Measurements from ENCODE around the gene TEX53.

Gene TEX53

GRCh38 chr9:114680259-114681001 is 22.8 kb upstream of the TEX53 start:
- no peak for DNase-seq (ENCODE audit: low spot score)

DNA sequence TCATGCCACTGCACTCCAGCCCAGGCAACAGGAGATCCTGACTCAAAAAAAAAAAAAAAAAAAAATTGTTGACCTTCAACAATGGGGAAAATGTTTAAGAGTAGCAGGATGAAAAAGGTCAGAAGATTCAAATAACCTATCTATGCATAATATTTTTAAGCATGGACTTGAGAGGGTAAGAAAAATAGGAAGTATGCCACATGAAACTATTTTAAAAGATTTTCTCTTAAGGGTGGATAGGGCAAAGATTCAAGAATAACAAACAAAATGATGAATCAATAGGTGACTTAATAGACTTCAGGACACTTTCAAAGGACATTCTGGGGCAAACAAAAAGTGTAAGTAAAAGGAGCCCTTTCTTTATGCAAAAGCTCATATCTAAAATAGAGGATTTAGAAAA is 21.2 kb upstream of the TEX53 start:
- no peak for DNase-seq (ENCODE audit: low spot score)

GRCh38 chr9:114678130-114678529 is 20.5 kb upstream of the TEX53 start:
- no peak for DNase-seq (ENCODE audit: low spot score)

DNA sequence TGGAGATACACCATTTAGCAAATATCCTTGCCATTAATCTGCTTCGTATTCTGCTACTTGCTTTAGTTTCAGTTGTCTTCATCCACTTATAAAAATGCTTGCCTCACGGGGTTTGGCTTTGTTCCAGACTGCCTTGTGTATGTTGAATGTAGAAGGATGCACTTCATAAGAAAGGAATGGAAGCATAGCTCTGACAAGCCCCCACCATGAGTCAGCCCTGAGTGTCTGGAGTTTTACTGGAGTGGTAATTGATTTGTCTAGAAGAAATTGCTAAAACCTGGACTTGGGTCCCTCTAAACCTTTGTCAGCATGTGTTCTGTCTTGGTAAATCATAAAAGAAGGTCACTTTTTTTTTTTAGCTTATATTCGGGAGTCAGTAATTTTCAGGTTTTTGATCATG is 19.8 kb upstream of the TEX53 start:
- DNase-seq (ENCODE audit: low spot score): peak; percentile 85

GRCh38 chr9:114676901-114677300 is 19.3 kb upstream of the TEX53 start:
- DNase-seq (ENCODE audit: low spot score): no peak

GRCh38 chr9:114674798-114675540 is 17.4 kb upstream of the TEX53 start:
- DNase-seq (ENCODE audit: low spot score): no peak

GRCh38 chr9:114674076-114674797 is 16.6 kb upstream of the TEX53 start:
- DNase-seq (ENCODE audit: low spot score): no peak

DNA sequence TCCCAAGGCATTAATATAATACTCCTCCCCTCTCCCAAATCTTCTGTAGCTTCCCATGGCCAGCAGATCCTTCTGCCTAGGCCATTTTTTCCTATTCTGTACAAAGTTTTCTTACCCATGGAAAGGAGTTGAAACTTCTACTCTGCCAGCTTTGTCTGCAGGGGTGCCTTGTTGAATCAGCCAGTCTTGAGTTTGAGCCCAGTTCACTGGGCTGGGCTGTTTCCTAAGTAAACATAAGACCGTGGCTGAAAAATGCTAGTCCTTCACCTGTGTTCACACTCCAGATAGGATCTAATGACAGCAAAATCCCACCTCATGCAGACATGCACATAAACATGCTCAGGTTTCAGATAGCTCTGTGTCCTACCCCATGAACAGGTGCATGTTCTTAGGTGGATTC is 14.0 kb upstream of the TEX53 start:
- no peak for DNase-seq (ENCODE audit: low spot score)

DNA sequence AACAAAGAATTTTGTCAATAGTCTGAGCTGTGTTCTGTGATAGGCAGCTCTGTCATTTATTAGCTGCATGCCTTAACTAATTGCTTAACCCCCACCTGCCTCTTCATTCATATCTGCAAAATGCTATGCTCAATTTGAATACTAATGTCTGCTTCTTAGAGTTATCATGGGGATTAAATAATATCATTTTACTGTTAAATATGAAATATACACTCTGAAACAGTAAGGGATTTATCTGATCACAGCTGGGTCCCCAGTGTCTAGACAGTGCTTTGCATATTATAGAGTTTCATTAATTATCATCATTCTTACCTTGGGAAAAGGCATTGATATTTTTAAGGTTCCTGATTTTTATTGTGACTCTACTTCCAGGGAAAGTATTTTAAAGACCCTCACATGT is 12.4 kb upstream of the TEX53 start:
- no peak for DNase-seq (ENCODE audit: low spot score)

DNA sequence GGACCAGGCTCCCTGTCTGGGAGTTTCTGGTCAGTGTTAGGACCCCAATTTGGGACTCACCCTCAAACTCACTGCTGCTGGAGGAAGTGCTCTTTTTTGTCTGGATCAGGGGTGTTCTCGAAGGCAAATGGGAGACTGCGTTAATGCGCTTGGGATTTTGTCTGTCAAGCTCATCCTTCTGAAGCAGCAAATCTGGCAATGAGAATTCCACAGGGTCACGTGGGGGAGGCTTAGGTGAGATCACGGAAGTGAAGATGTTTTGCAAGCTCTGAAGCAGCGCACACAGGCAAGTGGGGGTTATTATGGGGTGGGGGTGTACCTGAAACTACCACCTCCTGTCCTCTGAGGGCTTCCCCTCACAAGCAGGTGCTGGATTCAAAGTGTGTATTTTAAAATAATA is 10.5 kb upstream of the TEX53 start:
- no peak for DNase-seq (ENCODE audit: low spot score)

GRCh38 chr9:114666851-114667250 is 9.2 kb upstream of the TEX53 start:
- no peak for DNase-seq (ENCODE audit: low spot score)

- DNase-seq (ENCODE audit: low spot score): no peak
Observed at GRCh38 chr9:114666401-114666800, 8.8 kb upstream of the TEX53 start.

GRCh38 chr9:114664181-114664580 is 6.6 kb upstream of the TEX53 start:
- no peak for DNase-seq (ENCODE audit: low spot score)

- DNase-seq (ENCODE audit: low spot score): peak; percentile 76
Observed at GRCh38 chr9:114662081-114662989, 4.7 kb upstream of the TEX53 start.

GRCh38 chr9:114656301-114656700 is 1.3 kb downstream of the TEX53 start:
- no peak for DNase-seq (ENCODE audit: low spot score)

GRCh38 chr9:114655689-114656088 is 1.9 kb downstream of the TEX53 start:
- no peak for DNase-seq (ENCODE audit: low spot score)

DNA sequence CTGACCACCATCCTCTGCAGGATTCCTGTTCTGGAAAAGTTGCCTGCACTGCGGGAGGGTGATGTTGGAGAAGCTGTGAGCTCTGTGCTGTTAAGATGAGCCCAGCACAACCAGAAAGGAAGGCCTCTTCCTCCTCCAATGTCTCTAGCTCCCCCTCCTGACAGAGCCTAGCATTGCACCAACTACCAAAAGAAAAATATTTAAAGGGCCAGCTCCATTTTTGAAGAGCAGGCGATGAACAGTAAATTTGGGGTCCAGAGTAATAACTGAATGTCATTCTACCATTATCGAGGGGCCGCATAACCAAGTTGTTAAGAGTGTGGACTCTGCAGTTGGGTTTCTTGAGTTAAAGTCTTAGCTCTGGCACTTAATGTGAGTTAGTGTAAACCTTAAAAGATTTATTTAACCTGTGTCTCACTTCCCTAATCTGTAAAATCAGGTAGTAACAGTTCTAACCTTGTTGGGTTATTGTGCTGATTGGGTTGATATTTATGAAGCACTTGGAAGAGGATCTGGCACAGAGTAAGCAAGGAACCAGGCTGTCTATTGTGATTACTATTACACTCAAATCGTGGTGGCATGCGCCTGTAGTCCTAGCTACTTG is 3.9 kb downstream of the TEX53 start:
- DNase-seq (ENCODE audit: low spot score): peak; percentile 78

GRCh38 chr9:114652776-114653555 is 4.6 kb downstream of the TEX53 start:
- no peak for DNase-seq (ENCODE audit: low spot score)

GRCh38 chr9:114643896-114644295 is 13.7 kb downstream of the TEX53 start:
- DNase-seq (ENCODE audit: low spot score): no peak

DNA sequence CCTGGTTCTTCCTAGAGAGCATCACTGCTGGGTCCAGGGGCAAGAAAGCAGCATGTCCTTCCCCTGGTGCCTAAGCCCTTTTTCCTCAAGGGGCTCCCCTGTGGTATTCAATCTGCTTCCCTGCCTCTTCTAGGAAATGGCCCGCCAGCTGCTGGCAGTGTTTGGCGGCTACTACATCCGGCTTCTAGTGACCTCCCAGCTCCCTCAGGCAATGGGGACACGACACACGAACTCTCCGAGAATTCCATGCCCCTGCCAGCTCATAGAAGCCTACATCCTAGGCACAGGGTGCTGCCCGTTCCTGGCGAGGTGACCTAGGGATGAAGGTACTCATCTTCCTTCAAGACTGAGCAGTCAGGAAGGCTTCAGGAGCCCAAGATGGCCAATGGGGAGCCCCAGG is 14.6 kb downstream of the TEX53 start:
- DNase-seq (ENCODE audit: low spot score): no peak

GRCh38 chr9:114641967-114642366 is 15.6 kb downstream of the TEX53 start:
- no peak for DNase-seq (ENCODE audit: low spot score)

Data from AG08396 (cell line).